Measurements from ENCODE around the gene TNIP3.

TNIP3 gene

DNA sequence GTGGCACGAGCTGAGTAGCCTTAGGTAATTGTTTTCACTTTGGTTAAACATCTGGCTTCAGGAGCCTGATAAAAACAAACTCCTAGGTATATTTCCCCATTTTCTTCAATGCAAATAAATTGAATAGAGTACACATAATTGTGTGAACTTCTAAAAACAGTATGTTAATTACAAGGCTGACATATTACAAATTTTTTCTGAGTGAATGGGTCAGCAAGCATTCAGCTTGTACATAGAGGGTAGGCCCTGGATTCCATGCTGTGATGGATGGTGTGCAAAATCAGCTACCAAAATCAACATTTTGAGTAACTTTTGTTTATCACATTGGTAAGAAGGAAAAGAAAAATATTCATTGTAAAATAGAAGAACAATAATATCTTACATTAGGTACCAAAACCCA is 12.2 kb downstream of the TNIP3 start:
- H3K4me1 ChIP-seq (ENCODE audit: control insufficient read depth, insufficient read depth, low read length, poor library complexity, severe bottlenecking), result peaks cover 5% of the 10 kb centered on the region
- no peak overlapping the region for H3K4me3 ChIP-seq (ENCODE audit: extremely low read depth, insufficient read depth, low read length, poor library complexity, severe bottlenecking)
- no peak overlapping the region for H3K27ac ChIP-seq (ENCODE audit: low read depth, low read length, severe bottlenecking)
- no peaks in the 10 kb centered on the region for H3K36me3 ChIP-seq (ENCODE audit: control insufficient read depth, insufficient read depth, low read length)
- no CpG with 5 or more reads among the region's 1 CpG for WGBS, 2 experiments (ENCODE audit: insufficient coverage in 2 of 2)
- H3K9me3 ChIP-seq (ENCODE audit: control insufficient read depth, low read length), result no peaks in the 10 kb centered on the region

DNA sequence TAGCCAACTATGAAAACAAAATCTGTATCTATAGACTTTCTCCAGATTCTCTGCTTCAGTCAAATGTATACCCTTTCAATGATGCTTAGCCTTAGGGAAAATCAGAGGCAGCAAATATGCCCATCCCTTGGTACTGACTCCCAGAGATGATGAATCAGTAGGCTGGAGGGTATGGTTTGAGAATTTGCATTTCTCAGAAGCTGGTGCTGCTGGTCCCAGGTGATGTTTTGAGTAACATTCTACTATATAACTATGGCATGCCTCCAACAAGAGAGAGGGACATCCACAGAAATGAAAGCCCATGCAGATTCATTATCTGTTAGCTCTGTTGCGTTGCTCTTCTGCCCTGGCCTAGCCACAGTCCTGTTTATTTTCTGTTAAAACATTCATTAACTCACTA is 13.6 kb downstream of the TNIP3 start:
- WGBS, 2 experiments (ENCODE audit: insufficient coverage in 2 of 2), result 88% methylated on average over 1 of the region's 1 CpG; no CpG with 5 or more reads in 1 of the 2 experiments
- H3K9me3 ChIP-seq (ENCODE audit: control insufficient read depth, low read length), result no peaks in the 10 kb centered on the region
- no peaks in the 10 kb centered on the region for H3K36me3 ChIP-seq (ENCODE audit: control insufficient read depth, insufficient read depth, low read length)
- no peaks in the 10 kb centered on the region for H3K4me1 ChIP-seq (ENCODE audit: control insufficient read depth, insufficient read depth, low read length, poor library complexity, severe bottlenecking)
- H3K4me3 ChIP-seq (ENCODE audit: extremely low read depth, insufficient read depth, low read length, poor library complexity, severe bottlenecking), result no peak overlapping the region
- H3K27ac ChIP-seq (ENCODE audit: low read depth, low read length, severe bottlenecking), result no peak overlapping the region

DNA sequence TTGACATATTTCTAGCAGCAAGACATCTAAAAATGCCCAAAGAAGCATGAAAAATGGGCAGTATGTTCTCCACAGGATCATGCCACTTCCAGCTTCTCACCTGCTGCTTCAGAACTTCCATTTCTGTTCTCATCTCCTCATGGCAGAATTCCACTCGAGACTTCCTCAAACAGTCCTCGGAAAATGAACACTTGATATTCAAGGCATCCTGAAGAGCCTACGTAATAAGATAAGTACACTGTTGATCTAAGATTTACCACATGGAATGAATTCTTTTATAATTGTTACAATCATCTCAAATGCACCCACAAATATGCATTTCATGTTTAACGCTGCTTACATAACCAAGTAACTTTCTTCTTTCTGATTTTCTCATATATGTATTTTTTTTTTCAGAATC is 14.1 kb downstream of the TNIP3 start:
- WGBS, 2 experiments (ENCODE audit: insufficient coverage in 2 of 2), result 100% methylated on average over 2 of the region's 4 CpGs; no CpG with 5 or more reads in 1 of the 2 experiments
- H3K27ac ChIP-seq (ENCODE audit: low read depth, low read length, severe bottlenecking), result no peak overlapping the region
- H3K9me3 ChIP-seq (ENCODE audit: control insufficient read depth, low read length), result no peaks in the 10 kb centered on the region
- H3K36me3 ChIP-seq (ENCODE audit: control insufficient read depth, insufficient read depth, low read length), result no peaks in the 10 kb centered on the region
- no peak overlapping the region for H3K4me3 ChIP-seq (ENCODE audit: extremely low read depth, insufficient read depth, low read length, poor library complexity, severe bottlenecking)
- no peaks in the 10 kb centered on the region for H3K4me1 ChIP-seq (ENCODE audit: control insufficient read depth, insufficient read depth, low read length, poor library complexity, severe bottlenecking)

DNA sequence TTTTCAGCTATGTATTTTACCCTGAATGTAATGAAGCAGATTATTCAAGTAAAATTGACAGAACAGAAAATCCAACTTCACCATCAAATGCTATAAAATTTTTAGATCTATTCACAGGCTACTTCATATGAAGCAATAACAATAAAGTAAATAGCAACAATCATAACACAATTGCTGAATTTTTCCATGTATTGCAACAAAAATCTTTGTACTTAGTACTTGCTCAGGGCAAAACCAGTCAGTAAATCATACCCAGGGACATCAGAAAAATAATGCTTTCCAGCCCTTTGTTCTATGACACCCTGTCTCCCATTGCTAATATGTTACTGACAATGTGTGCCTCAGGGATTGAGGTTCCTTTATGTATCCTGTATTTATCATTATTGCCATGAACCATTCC is 15.5 kb downstream of the TNIP3 start:
- H3K4me1 ChIP-seq (ENCODE audit: control insufficient read depth, insufficient read depth, low read length, poor library complexity, severe bottlenecking), result no peaks in the 10 kb centered on the region
- no peak overlapping the region for H3K4me3 ChIP-seq (ENCODE audit: extremely low read depth, insufficient read depth, low read length, poor library complexity, severe bottlenecking)
- no peak overlapping the region for H3K27ac ChIP-seq (ENCODE audit: low read depth, low read length, severe bottlenecking)
- H3K36me3 ChIP-seq (ENCODE audit: control insufficient read depth, insufficient read depth, low read length), result no peaks in the 10 kb centered on the region
- H3K9me3 ChIP-seq (ENCODE audit: control insufficient read depth, low read length), result no peaks in the 10 kb centered on the region

DNA sequence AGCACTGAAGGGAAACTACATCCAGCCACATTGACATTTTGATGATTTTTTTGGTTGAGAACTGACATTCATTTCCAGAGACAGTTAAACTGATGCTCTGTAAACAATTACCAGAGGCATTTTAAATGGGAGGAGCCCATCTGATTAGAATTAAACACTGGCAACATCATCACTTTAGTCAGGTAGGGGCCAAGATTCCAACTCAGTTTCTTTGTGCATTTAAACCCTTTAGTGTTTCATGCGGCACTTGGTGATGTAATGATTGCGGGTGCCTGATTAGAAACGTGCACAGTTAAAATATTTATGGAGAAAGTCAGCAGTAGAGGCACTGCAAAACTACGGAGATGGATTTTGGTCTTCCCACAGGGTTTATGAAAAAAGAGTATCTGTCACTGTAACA is 16.1 kb downstream of the TNIP3 start:
- H3K36me3 ChIP-seq (ENCODE audit: control insufficient read depth, insufficient read depth, low read length), result no peaks in the 10 kb centered on the region
- 46 to 100% methylated on average over 2 to 3 of the region's 4 CpGs for WGBS, 2 experiments (ENCODE audit: insufficient coverage in 2 of 2)

DNA sequence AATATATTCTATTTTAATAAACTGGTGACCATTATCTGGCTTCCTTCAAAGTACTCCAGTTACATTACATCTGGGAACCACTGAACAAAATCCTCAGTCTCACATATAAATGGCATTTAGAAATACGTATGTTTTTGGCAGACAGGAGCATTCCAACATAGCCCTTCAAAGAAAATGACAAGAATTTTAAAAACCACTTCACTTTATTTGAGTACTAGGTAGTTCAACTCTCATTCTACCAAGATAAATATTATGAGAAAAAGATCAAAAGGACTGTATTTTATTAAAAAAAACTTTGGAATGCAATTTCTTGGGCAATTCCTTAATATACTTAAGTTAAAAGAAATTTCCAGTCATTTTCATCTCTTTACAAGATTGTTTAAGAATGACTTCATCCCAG is 17.6 kb downstream of the TNIP3 start:
- no CpG with 5 or more reads among the region's 1 CpG for WGBS, 2 experiments (ENCODE audit: insufficient coverage in 2 of 2)
- H3K4me1 ChIP-seq (ENCODE audit: control insufficient read depth, insufficient read depth, low read length, poor library complexity, severe bottlenecking), result no peaks in the 10 kb centered on the region

More for the DNA sequence above, 16.1 kb downstream of the TNIP3 start:
- Histone ChIP-seq H3K4me3 (ENCODE audit: extremely low read depth, insufficient read depth, low read length, poor library complexity, severe bottlenecking) (no peak overlapping the region), H3K4me1 (ENCODE audit: control insufficient read depth, insufficient read depth, low read length, poor library complexity, severe bottlenecking) (no peaks in the 10 kb centered on the region), H3K9me3 (ENCODE audit: control insufficient read depth, low read length) (no peaks in the 10 kb centered on the region), H3K27ac (ENCODE audit: low read depth, low read length, severe bottlenecking) (no peak overlapping the region)

DNA sequence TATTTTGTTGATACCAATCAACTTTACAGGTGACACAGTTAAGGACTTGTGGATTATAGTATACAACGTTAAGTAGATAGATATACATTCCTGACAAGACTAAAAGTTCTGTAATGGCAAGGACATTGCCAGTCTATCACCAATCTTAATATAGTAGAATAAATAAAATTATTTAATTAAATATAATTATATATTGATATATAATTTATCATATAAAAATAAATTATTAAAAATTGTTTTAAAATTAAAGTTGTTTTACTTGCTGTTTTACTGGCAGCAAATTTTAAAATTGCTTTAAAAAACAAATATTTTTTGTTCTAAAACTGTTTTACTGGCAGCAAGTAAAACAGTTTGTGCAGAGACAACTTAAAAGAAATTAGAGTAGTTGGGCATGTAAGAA is 18.7 kb downstream of the TNIP3 start:
- H3K27ac ChIP-seq (ENCODE audit: low read depth, low read length, severe bottlenecking), result no peak overlapping the region
- no peaks in the 10 kb centered on the region for H3K9me3 ChIP-seq (ENCODE audit: control insufficient read depth, low read length)
- H3K4me1 ChIP-seq (ENCODE audit: control insufficient read depth, insufficient read depth, low read length, poor library complexity, severe bottlenecking), result no peaks in the 10 kb centered on the region
- no peaks in the 10 kb centered on the region for H3K36me3 ChIP-seq (ENCODE audit: control insufficient read depth, insufficient read depth, low read length)
- no peak overlapping the region for H3K4me3 ChIP-seq (ENCODE audit: extremely low read depth, insufficient read depth, low read length, poor library complexity, severe bottlenecking)
- WGBS, 2 experiments (ENCODE audit: insufficient coverage in 2 of 2), result no CpG with 5 or more reads among the region's 1 CpG

More for the DNA sequence above, 17.6 kb downstream of the TNIP3 start:
- Histone ChIP-seq H3K36me3 (ENCODE audit: control insufficient read depth, insufficient read depth, low read length) (no peaks in the 10 kb centered on the region), H3K27ac (ENCODE audit: low read depth, low read length, severe bottlenecking) (no peak overlapping the region), H3K9me3 (ENCODE audit: control insufficient read depth, low read length) (no peaks in the 10 kb centered on the region), H3K4me3 (ENCODE audit: extremely low read depth, insufficient read depth, low read length, poor library complexity, severe bottlenecking) (no peak overlapping the region)

DNA sequence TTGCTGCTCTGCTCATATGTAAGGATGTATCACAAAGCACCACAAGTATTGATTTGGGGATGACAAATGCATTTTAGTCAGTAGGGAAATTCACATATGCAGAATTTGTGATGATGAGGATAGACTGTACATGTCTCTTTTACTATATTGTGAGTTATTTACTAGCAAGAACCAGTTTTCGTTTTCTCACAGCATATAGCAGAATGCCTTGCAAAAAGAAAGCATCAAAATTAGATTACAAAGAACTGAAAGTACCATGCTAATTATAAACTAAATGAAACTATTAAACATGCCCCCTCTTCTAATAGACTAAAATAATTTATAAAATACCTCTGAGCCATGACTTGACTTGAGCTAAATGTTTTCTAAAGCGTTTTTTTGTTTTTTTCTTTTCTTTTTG is 20.1 kb downstream of the TNIP3 start:
- Histone ChIP-seq H3K27ac (ENCODE audit: low read depth, low read length, severe bottlenecking) (no peak overlapping the region), H3K9me3 (ENCODE audit: control insufficient read depth, low read length) (no peaks in the 10 kb centered on the region), H3K36me3 (ENCODE audit: control insufficient read depth, insufficient read depth, low read length) (no peaks in the 10 kb centered on the region), H3K4me3 (ENCODE audit: extremely low read depth, insufficient read depth, low read length, poor library complexity, severe bottlenecking) (no peak overlapping the region), H3K4me1 (ENCODE audit: control insufficient read depth, insufficient read depth, low read length, poor library complexity, severe bottlenecking) (peaks cover 6% of the 10 kb centered on the region)
- 43 to 100% methylated on average over 1 of the region's 2 CpGs for WGBS, 2 experiments (ENCODE audit: insufficient coverage in 2 of 2)

DNA sequence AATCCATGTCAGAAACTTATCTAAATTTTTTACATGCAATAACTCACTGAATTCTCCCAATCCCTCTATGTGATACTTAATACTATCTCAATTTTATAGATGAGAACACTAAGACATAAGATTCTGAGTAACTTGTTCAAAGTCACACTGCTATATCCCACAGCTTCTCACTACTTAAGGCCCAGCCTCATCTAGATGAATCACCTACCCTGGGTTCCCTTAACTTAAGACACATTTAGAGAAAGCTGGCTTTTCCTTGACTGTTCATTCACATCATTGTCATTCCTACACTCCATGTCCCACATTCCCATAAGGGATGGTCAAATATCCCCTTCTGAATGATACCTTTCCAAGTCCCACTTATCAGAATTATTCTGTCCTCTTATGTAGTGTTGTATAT is 21.0 kb downstream of the TNIP3 start:
- Histone ChIP-seq H3K27ac (ENCODE audit: low read depth, low read length, severe bottlenecking) (no peak overlapping the region), H3K9me3 (ENCODE audit: control insufficient read depth, low read length) (no peaks in the 10 kb centered on the region)

DNA sequence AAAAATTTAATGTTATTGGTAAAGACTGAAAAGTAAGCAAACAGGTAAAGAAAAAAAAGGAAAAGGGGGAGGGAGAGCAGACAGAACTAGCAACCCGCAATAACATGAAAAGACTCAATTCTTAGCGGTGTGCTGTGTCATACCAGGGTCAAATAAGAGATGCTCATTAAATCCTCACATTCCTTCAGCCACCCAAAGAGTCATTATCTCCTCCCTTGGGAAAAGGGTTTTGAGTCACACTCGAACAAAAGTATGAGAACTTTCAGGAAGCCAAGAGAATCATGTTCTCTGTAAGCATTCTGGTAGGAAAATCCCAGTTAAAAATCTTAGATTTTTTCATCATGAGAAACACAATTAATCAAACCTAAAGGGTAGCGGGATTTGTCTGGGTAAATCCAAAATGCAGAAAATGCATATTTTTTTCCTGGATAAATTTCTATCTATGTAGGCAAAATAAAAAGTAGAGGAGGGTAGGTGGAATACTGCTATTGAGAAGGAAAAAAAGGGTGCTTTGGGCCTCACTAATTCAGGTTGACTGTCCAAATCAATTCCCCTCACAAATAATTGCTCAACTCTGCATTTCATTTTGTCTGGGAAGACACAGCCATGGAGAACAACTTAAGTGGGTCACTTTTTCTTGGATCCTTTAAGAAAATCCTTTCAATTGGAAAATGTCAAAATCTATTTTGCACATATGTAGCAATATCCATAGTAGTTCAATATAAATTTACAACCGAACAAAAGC is 23.2 kb downstream of the TNIP3 start:
- Histone ChIP-seq H3K27ac (ENCODE audit: low read depth, low read length, severe bottlenecking) (no peak overlapping the region), H3K4me3 (ENCODE audit: extremely low read depth, insufficient read depth, low read length, poor library complexity, severe bottlenecking) (no peak overlapping the region), H3K4me1 (ENCODE audit: control insufficient read depth, insufficient read depth, low read length, poor library complexity, severe bottlenecking) (peaks cover 6% of the 10 kb centered on the region), H3K36me3 (ENCODE audit: control insufficient read depth, insufficient read depth, low read length) (no peaks in the 10 kb centered on the region), H3K9me3 (ENCODE audit: control insufficient read depth, low read length) (no peaks in the 10 kb centered on the region)
- WGBS, 2 experiments (ENCODE audit: insufficient coverage in 2 of 2), result 100% methylated on average over 1 of the region's 5 CpGs; no CpG with 5 or more reads in 1 of the 2 experiments

More for the DNA sequence above, 21.0 kb downstream of the TNIP3 start:
- Histone ChIP-seq H3K36me3 (ENCODE audit: control insufficient read depth, insufficient read depth, low read length) (no peaks in the 10 kb centered on the region), H3K4me1 (ENCODE audit: control insufficient read depth, insufficient read depth, low read length, poor library complexity, severe bottlenecking) (peaks cover 6% of the 10 kb centered on the region), H3K4me3 (ENCODE audit: extremely low read depth, insufficient read depth, low read length, poor library complexity, severe bottlenecking) (no peak overlapping the region)

DNA sequence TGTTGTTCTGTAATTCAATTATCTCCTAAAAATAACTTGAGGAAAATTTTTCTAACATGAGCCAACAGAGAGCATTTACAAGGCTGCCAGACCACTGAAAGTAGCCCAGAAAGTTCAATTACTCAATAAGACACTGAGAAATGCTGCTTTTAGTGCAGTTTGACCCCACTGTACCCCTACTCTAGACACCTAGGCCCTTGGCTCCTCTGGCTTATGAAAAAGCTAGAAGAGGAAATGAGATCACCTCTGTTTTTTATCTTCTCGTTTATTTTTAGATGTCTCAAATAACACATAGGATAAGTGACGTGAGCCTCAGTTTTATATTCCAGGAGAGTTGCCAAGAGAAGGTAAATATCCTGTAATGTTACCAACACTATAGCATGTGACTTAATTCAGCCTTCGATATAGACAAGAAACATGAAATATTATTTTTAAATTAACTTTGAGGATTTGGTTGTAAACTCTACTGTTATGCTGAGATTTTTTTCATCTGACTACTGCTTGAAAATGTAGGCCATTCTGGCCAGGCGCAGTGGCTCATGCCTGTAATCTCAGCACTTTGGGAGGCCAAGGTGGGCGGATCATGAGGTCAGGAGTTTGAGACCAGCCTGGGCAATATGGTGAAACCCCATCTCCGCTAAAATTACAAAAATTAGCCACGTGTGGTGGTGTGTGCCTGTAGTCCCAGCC is 24.4 kb downstream of the TNIP3 start:
- Histone ChIP-seq H3K36me3 (ENCODE audit: control insufficient read depth, insufficient read depth, low read length) (no peaks in the 10 kb centered on the region), H3K27ac (ENCODE audit: low read depth, low read length, severe bottlenecking) (no peak overlapping the region), H3K4me1 (ENCODE audit: control insufficient read depth, insufficient read depth, low read length, poor library complexity, severe bottlenecking) (peaks cover 6% of the 10 kb centered on the region), H3K4me3 (ENCODE audit: extremely low read depth, insufficient read depth, low read length, poor library complexity, severe bottlenecking) (no peak overlapping the region), H3K9me3 (ENCODE audit: control insufficient read depth, low read length) (no peaks in the 10 kb centered on the region)
- WGBS, 2 experiments (ENCODE audit: insufficient coverage in 2 of 2), result 82 to 100% methylated on average over 4 of the region's 7 CpGs

Data from mesodermal cell (in vitro differentiated cells).